Stimulated activated CD4-positive, alpha-beta T cell treated with anti-CD3 and anti-CD28 coated beads, Interleukin-12 subunit alpha, Interleukin-12 subunit beta, amount 100 ng/mL, for 24 hours (primary cell): ENCODE results near the gene HENMT1.
"Not testable (repeated sequence)": the region's sequence is repeated elsewhere in the genome, so short reads cannot be mapped to it uniquely, and the experiment has no call there.

Experiments used
- DNase-seq, 2 experiments: peaks; one replicate each; pipeline ENCODE4 v3.0.0-alpha.2; 2020; ENCODE audit warnings: low read depth in 2 of 2

HENMT1 gene

GRCh38 chr1:108671143-108671542 is 10.2 kb upstream of the HENMT1 start:
- no peak for DNase-seq

GRCh38 chr1:108670131-108670773 is 9.4 kb upstream of the HENMT1 start:
- DNase-seq: no peak

- no peak for DNase-seq
Observed at GRCh38 chr1:108669679-108670078, 8.8 kb upstream of the HENMT1 start.

DNA sequence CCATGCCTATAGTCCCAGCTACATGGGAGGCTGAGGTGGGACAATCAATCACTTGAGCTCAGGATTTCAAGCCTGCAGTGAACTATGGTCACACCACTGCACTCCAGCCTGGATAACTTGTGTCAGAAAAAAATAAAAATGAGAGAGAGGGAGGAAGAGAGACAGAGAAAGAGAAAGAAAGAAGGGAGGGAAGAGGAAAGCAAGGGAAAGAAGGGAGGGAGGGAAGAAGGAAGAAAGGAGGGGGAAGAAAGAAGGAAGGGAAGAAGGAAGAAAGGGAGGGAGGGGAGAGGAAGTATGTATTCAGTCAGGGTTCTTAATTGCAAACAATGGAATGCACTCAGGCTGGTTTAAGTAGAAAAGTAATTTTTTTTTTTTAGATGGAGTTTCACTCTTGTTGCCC is 7.9 kb upstream of the HENMT1 start:
- no peak for DNase-seq

DNA sequence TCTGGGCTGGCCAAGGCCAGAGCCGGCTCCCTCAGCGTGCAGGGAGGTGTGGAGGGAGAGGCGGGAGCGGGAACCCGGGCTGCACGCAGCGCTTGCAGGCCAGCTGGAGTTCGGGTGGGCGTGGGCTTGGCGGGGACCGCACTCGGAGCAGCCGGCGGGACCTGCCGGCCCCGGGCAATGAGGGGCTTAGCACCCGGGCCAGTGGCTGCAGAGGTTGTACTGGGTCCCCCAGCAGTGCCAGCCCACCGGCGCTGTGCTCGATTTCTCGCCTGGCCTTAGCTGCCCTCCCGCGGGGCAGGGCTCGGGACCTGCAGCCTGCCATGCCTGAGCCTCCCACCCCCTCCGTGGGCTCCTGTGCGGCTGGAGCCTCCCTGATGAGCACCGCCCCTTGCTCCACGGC is 6.5 kb upstream of the HENMT1 start:
- DNase-seq: not testable (repeated sequence)

- DNase-seq: no peak
Observed at GRCh38 chr1:108665771-108666170, 4.9 kb upstream of the HENMT1 start.

DNA sequence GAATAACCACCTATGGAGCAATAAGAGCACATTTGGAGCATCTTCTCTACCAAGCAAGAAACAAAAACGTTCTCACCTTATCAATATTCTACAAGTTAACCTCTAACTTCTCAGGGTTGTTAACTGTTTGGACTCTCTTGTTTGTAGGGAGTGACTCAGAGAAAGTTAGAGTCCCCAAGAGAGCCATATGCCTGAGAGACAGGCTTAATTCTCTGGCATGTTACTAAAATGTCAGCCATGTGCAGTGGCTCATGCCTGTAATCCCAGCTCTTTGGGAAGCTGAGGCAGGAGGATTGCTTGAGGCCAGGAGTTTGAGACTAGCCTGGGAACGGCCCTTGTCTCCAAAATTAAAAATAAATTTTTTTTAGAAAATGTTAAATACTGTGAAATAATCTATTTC is 4.2 kb upstream of the HENMT1 start:
- no peak for DNase-seq

- no peak for DNase-seq
Observed at GRCh38 chr1:108664481-108664880, 3.6 kb upstream of the HENMT1 start.

GRCh38 chr1:108663074-108663473 is 2.2 kb upstream of the HENMT1 start:
- DNase-seq: no peak

DNA sequence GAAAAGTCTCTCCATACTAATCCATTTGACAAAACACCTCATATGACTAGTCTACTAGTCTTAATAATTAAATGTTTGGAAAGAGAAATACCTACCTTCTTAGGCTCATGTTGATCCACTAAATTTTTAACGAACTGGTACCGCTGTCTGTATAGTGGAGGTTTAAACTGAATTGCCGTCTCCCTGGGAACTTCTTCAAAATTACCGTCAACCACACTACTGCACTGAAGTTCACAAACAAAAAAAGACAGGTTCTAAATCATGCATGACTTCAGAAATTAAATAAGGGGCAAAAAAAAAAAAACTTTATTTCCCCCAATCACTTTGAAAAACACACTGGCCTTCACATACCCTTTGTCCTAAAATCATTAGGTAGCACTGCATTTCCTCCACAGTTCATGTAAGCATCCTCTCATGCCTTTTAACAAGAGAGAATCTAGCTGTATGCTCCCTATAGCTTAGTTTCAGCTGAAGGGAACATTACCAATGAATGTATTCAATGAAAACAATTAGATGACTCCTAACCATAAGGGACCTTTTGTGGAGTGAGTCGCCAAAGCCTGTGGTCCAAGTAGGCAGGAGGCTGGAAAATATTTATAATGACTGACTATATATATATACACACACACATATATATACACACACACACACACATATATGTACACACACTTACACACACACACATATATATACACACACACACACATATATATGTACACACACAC is 3.4 kb downstream of the HENMT1 start:
- DNase-seq: no peak

DNA sequence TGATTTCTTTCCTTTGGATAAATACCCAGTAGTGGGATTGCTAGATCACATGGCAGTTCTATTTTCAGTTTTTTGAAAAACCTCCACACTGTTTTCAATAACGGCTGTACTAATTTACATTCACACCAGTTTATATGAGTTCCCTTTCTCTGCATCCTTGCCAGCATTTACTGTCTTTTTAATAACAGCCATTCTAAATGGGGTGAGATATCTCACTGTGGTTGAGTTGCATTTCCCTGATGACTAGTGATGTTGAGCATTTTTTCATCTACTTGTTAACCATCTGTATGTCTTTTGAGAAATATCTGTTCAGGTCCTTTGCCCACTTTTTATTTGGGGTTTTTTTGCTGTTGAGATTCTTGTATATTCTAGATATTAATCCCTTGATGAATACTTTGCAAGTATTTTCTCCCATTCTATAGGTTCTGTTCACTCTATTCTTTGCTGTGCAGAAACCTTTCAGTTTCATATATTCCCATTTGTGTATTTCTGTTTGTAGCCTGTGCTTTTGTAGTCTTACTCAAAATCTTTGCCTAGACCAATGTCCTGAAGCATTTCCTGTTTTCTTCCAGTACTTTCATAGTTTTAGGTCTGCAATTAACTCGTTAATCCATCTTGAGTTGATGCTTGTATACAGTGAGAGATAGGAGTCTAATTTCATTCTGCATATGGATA is 7.3 kb downstream of the HENMT1 start:
- no peak for DNase-seq

GRCh38 chr1:108646648-108647269 is 14.1 kb downstream of the HENMT1 start:
- peak; percentile 13 to 33 for DNase-seq

- DNase-seq: no peak
Observed at GRCh38 chr1:108646265-108646647, 14.6 kb downstream of the HENMT1 start.

DNA sequence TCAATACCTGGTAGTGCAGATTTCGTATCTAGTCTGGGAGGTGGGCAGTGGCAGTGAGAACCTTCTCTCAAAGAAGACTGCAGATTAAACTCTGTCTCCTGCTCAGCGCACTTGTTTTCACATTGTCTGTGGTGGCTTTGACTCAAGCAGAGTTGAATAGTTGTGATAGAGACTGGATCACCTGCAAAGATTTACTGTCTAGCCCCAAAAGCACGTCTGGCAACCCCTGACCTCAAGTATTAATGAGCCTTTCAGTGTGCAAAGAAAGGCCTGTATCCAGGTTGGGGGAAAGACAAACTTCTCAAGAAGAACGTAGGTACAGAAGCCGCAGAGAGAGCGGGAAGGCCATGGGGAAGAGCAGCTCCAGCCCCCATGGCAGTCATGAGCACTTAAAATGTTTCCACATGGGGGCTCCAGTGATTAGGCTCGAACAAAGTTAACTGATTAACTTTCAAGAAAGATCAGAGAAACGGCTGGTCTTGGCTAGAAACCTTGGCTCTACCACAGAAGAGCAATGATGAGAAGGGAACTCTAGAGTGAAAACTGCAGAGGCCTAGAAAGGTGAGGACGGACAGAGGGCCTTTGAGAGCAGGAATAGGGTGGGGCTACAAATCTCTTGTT is 15.2 kb downstream of the HENMT1 start:
- no peak for DNase-seq

DNA sequence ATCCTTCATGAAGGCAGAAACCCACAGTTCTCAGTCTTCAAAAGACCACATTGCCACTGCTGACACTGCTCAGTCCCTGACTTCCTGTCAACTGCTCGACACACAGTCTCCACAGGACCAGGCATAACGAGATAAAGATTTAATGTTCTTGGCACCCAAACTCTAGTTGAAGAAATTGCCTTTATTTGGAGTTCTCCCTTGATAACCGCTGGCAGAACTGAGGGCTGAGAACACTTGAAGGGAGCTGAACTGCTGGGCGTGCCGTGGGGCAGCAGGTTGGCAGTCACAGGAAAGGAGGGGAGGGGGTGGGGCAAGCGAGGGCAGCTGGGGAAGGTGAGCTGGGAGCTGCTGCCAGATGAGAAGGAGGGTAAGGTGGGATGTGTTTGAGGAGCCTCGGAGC is 15.9 kb downstream of the HENMT1 start:
- peak in 1 of 2 experiments; percentile 5 for DNase-seq

DNA sequence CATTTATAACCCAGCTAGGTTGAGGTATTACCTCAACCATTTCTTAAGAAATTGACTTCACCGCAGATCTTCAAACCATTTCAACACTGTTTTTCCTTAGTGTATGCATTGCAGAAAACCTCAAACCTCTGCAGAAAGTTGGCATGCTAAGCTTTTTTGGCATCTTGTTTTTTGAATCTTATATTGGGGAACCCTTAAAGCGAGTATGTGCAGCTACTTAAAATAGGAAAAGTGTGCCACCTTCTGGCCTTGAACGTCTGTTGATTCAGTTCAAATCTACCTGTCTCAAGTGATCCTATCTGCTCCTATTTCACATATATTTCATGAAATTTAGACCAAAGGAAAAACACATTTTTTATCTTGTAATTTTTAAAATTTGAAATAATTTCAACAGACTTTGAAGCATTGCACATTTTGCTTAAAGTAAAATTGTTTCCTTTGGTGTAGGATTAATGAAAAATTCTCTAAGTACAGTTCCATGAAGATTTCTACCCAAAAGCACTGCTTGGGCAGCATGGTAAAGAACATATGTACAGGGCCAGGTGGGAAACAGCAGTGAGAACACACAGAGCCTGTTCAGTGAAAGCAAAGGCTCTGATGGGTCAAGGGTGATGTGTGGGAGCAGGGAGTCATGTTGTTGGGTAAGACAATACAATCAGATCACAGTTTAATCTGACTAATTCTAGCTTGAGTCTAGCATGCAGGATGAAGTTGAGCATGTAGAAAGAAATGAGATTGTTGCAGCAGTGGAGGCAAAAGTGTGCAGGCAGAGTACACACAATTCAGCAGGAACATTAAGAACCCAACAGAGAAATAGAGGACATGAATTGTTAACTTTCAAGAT is 17.2 kb downstream of the HENMT1 start:
- DNase-seq: no peak

DNA sequence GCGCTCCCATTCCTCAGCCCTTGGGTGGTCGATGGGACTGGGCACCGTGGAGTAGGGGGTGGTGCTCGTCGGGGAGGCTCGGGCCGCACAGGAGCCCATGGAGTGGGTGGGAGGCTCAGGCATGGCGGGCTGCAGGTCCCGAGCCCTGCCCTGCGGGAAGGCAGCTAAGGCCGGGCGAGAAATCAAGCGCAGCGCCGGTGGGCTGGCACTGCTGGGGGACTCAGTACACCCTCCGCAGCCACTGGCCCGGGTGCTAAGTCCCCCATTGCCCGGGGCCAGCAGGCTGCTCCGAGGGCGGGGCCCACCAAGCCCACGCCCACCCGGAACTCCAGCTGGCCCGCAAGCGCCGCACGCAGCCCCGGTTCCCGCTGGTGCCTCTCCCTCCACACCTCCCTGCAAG is 20.0 kb downstream of the HENMT1 start:
- DNase-seq: not testable (repeated sequence)

- DNase-seq: no peak
Observed at GRCh38 chr1:108639899-108640560, 20.9 kb downstream of the HENMT1 start.

GRCh38 chr1:108636876-108637275 is 24.0 kb downstream of the HENMT1 start:
- DNase-seq: no peak

DNA sequence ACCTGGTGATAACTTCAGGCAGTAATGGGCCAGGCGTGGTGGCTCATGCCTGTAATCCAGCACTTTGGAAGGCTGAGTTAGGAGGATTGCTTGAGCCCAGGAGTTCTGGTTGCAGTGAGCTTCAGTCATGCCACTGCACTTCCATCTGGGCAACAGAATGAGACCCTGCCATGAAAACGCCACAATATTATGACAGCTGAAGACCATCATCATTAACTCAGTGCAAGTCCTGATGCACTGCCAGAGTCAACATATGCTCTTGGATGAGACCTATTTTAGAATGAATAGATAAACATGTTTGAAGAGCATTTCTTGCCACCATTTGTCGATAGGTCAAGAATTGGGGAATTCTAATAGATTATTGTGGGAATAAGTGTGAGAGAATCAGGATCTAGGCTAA is 26.4 kb downstream of the HENMT1 start:
- no peak for DNase-seq

- no peak for DNase-seq
Observed at GRCh38 chr1:108628665-108629064, 32.2 kb downstream of the HENMT1 start.
